Activated B cell treated with CpG ODN at 0.5 μM for 24 hours (primary cell): Measurements from ENCODE around the gene ZNF253. TPM values are rescaled to one million over a fixed set of nuclear protein-coding genes. Genes with fewer than 3 reads are reported as not detected.
"Not testable (repeated sequence)": the region's sequence is repeated elsewhere in the genome, so short reads cannot be mapped to it uniquely, and the experiment has no call there.

Experiments used
- ATAC-seq: fragments of 200-7000 bp; cut with Tn5 transposase; one replicate; pipeline ENCODE4 v1.10.0; 2021; ENCODE audit warnings: low read depth, mild to moderate bottlenecking, moderate library complexity
- CTCF ChIA-PET: fragments of 350-600 bp; sonication (Branson Sonifier 250); formaldehyde crosslinking; loops from one replicate; lab custom pipeline; 2021; ENCODE audit warnings: antibody characterized with exemption; lab: Charles Lee
- POLR2A ChIA-PET: fragments of 350-600 bp; sonication (Branson Sonifier 250); formaldehyde crosslinking; loops from one replicate; lab custom pipeline; 2021; ENCODE audit warnings: antibody characterized with exemption; lab: Charles Lee
- DNase-seq: peaks from one replicate; pipeline ENCODE4 v3.0.0; 2022
- H3K27ac Mint-ChIP-seq: one replicate; pipeline ENCODE4 v1.8.0; 2020; ENCODE audit warnings: mixed read lengths
- H3K27me3 Mint-ChIP-seq: one replicate; pipeline ENCODE4 v1.8.0; 2021; ENCODE audit warnings: mixed read lengths
- H3K36me3 Mint-ChIP-seq: one replicate; pipeline ENCODE4 v1.8.0; 2021; ENCODE audit warnings: low read depth, mixed read lengths
- H3K4me1 Mint-ChIP-seq: one replicate; pipeline ENCODE4 v1.8.0; 2021; ENCODE audit warnings: mixed read lengths
- H3K4me3 Mint-ChIP-seq: one replicate; pipeline ENCODE4 v1.8.0; 2020; ENCODE audit warnings: mild to moderate bottlenecking, mixed read lengths
- H3K9me3 Mint-ChIP-seq: one replicate; pipeline ENCODE4 v1.8.0; 2020; ENCODE audit warnings: mixed read lengths
- CTCF ChIP-seq: fragments of 200-600 bp; IDR thresholded peaks from one replicate; pipeline ENCODE4 v1.8.0; 2022; ENCODE audit warnings: antibody characterized with exemption, mild to moderate bottlenecking
- intact Hi-C: fragments of 100-400 bp; cut with micrococcal nuclease; formaldehyde crosslinking; loops from one replicate; pipeline ENCODE4 v1.15.1; 2024
- total RNA-seq: library from RNA; stranded (reverse); gene quantifications from 2 replicates; pipeline ENCODE4 v1.2.3, GENCODE V29; 2022

The ZNF253 gene
- total RNA-seq, 1 donor from 2014 or later: 24.7 TPM

DNA sequence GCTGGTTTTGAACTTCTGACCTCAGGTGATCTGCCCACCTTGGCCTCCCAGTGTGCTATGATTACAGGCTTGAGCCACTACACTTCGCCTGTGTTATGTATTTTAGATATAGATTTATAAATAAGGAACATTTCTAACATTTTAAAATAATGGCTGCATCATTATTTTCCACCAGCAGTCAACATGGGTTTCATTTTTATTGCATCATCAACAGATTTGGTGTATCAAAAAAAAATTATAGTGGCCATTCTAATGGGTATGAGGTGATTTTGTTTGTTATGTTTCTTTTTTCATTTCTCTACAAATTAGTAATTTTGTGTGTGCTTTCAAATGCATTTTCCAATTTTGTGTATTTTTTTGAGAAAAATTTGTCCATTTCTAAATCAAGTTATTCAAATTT lies 18.9 kb downstream of the ZNF253 start:
- ChIA-PET CTCF (no interaction called here), POLR2A (no interaction called here)
- Mint-ChIP-seq H3K9me3 (peaks cover 13% of the 10 kb centered on the region), H3K4me3 (no peak overlapping the region), H3K27me3 (no peaks in the 10 kb centered on the region), H3K4me1 (no peaks in the 10 kb centered on the region), H3K27ac (no peak overlapping the region), H3K36me3 (peaks cover 72% of the 10 kb centered on the region)
- TF ChIP-seq CTCF: no peak
- DNase-seq (no peak), ATAC-seq (no peak)
- intact Hi-C loops: no loop called here

DNA sequence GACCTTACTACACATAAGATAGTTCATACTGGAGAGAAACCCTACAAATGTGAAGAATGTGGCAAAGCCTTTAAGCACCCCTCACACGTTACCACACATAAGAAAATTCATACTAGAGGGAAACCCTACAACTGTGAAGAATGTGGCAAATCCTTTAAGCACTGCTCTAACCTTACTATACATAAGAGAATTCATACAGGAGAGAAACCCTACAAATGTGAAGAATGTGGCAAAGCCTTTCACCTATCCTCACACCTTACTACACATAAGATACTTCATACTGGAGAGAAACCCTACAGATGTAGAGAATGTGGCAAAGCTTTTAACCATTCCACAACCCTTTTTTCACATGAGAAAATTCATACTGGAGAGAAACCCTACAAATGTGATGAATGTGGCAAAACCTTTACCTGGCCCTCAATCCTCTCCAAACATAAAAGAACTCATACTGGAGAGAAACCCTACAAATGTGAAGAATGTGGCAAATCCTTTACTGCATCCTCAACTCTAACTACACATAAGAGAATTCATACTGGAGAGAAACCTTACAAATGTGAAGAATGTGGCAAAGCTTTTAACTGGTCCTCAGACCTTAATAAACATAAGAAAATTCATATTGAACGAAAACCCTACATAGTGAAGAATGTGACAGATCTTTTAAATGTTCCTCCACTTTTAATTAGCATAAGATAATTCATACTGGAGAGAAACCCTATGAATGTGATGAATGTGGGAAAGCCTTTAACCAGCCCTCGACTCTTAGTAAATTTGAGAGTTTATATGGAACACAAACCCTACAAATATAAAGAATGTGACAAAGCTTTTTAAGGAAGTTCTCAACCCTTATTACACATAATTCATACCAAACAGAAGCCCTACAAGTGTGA lies 26.6 kb downstream of the ZNF253 start:
- H3K9me3 Mint-ChIP-seq: peaks cover 26% of the 10 kb centered on the region
- CTCF ChIA-PET: not testable (repeated sequence)

GRCh38 chr19:19900139-19900728 lies 34.6 kb downstream of the ZNF253 start:
- intact Hi-C loops: loop anchor here (1.0 to 2.0 kb wide), 6 partner anchors 34 to 281 kb away; partner anchors contain the start of genes PBX4, ZNF101, ZNF14 and ZNF506
- peaks cover 29% of the 10 kb centered on the region for H3K4me1 Mint-ChIP-seq
- DNase-seq (no peak), ATAC-seq (peak; percentile 15)
- peaks cover 17% of the 10 kb centered on the region for H3K9me3 Mint-ChIP-seq
- CTCF ChIA-PET: no interaction called here
- TF ChIP-seq CTCF: no peak
- H3K36me3 Mint-ChIP-seq: peaks cover 19% of the 10 kb centered on the region
- H3K27ac Mint-ChIP-seq: peak overlapping the region; percentile 91
- POLR2A ChIA-PET: interaction anchor here (0.6 to 3.7 kb wide), 22 partner anchors 12 to 1123 kb away, joined by 3 to 48 read pairs (median 5); partner anchors contain the start of genes ATP13A1, GATAD2A, LPAR2 and ZNF101
- peak overlapping the region; percentile 98 for H3K4me3 Mint-ChIP-seq
- H3K27me3 Mint-ChIP-seq: no peaks in the 10 kb centered on the region

More for the DNA sequence above, 26.6 kb downstream of the ZNF253 start:
- ATAC-seq, H3K4me1 Mint-ChIP-seq, POLR2A ChIA-PET, DNase-seq, H3K4me3 Mint-ChIP-seq, H3K27ac Mint-ChIP-seq, H3K27me3 Mint-ChIP-seq, intact Hi-C loops: not testable (repeated sequence)
- peaks cover 49% of the 10 kb centered on the region for H3K36me3 Mint-ChIP-seq

DNA sequence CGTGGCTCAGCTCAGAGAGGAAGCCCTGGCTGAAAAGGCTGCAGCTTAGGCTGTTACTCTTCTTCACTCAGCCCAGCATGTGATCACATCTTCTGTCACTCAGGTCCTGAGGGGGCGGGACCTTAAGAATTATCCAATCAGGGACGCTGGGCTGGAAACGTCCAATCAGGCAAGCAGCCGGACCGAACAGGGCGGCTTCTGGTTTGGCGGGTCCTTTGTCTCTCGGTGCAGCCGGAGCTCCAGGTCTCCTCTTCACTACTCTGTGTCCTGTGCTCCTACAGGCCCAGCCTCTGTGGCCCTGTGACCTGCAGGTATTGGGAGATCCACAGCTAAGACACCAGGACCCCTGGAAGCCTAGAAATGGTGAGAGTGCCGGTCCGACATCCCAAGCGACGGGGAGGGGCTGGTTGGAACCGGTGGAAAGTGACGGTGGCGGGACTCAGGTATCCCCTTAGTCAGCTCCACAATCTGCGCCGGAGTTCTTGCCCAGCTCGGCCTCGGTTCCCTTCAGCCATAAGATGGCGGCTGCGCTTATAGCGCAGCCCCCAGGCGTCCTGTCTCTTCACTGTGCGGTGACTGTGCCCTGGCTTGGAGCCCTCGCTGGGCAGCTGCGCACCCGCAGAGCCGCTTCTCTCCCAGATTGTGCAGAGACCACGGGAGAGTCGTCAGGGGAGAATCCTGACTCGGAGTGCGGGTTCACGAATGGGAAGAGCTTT lies 35.2 kb downstream of the ZNF253 start, which contains the start of gene ZNF93:
Gene ZNF93, plus strand, starts transcription at position 218 of the 716 bp plus-strand sequence. Its CDS starts 143 bp downstream, at position 361.
- Mint-ChIP-seq H3K27me3 (no peaks in the 10 kb centered on the region), H3K4me3 (peak within 1 kb of the TSS; percentile 98), H3K9me3 (peaks cover 14% of the 10 kb centered on the region), H3K36me3 (peaks cover 20% of the 10 kb centered on the region), H3K4me1 (peaks cover 34% of the 10 kb centered on the region), H3K27ac (peak within 1 kb of the TSS; percentile 91)
- CTCF ChIA-PET: interaction anchor here (0.8 kb wide), 1 partner anchor 39 kb away, joined by 3 read pairs; no protein-coding TSS in a partner anchor
- no peak for TF ChIP-seq CTCF
- POLR2A ChIA-PET: interaction anchor here (0.6 to 3.7 kb wide), 29 partner anchors 11 to 1123 kb away, joined by 3 to 48 read pairs (median 4); partner anchors contain the start of genes ATP13A1, GATAD2A, LPAR2 and NDUFA13
- DNase-seq (peak; percentile 74), ATAC-seq (peak; percentile 97)
- intact Hi-C loops: loop anchor here (1.0 to 2.0 kb wide), 6 partner anchors 35 to 282 kb away; partner anchors contain the start of genes PBX4, ZNF101, ZNF14 and ZNF506

DNA sequence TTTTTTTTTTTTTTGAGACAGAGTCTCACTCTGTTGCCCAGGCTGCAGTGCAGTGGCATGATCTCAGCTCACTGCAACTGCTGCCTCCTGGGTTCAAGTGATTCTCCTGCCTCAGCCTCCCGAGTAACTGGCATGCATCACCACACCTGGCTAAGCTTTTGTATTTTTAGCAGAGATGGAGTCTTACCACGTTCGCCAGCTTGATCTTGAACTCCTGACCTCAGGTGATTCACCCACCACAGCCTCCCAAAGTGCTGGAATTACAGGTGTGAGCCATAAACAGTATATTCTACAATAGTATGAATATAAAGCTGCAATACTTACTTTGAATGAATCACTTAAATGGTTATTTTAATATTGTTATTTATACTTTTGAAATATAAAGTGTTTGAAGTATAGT lies 41.9 kb downstream of the ZNF253 start:
- POLR2A ChIA-PET, ATAC-seq, H3K9me3 Mint-ChIP-seq, intact Hi-C loops, DNase-seq, H3K27ac Mint-ChIP-seq, CTCF ChIA-PET, H3K27me3 Mint-ChIP-seq, H3K4me3 Mint-ChIP-seq: not testable (repeated sequence)
- Mint-ChIP-seq H3K4me1 (peaks cover 36% of the 10 kb centered on the region), H3K36me3 (peaks cover 24% of the 10 kb centered on the region)
